DOHH2 (cell line): ENCODE results near the gene SMIM44.

Source experiments
- H3F3A ChIP-seq: fragments of 200-600 bp; sonication (generic), shearing (Covaris generic); 2 replicates; pipeline ENCODE4 v1.6.0; 2016; ENCODE audit warnings: antibody characterized with exemption, mild to moderate bottlenecking; ENCODE audit not compliant: control insufficient read depth, insufficient read depth
- H3K27ac ChIP-seq: fragments of 200-600 bp; sonication (generic); 2 replicates; pipeline ENCODE4 v1.5.1; 2014; ENCODE audit warnings: low read depth, mild to moderate bottlenecking, low read length, moderate library complexity
- H3K27me3 ChIP-seq: fragments of 200-600 bp; sonication (generic); 2 replicates; pipeline ENCODE4 v1.6.1; 2014; ENCODE audit warnings: mild to moderate bottlenecking, low read length, mixed read lengths; ENCODE audit not compliant: control insufficient read depth
- H3K36me3 ChIP-seq: fragments of 200-600 bp; sonication (generic); 2 replicates; pipeline ENCODE4 v1.6.1; 2014; ENCODE audit warnings: mild to moderate bottlenecking, low read length, moderate library complexity, mixed read lengths; ENCODE audit not compliant: control insufficient read depth
- H3K4me1 ChIP-seq: fragments of 200-600 bp; sonication (generic); 2 replicates; pipeline ENCODE4 v1.6.1; 2014; ENCODE audit warnings: mild to moderate bottlenecking, low read length, mixed read lengths; ENCODE audit not compliant: control insufficient read depth
- H3K4me2 ChIP-seq: fragments of 200-600 bp; sonication (generic); 2 replicates; pipeline ENCODE4 v1.6.0; 2014; ENCODE audit warnings: mild to moderate bottlenecking, low read length, moderate library complexity
- H3K4me3 ChIP-seq: fragments of 200-600 bp; sonication (generic); 2 replicates; pipeline ENCODE4 v1.5.1; 2014; ENCODE audit warnings: mild to moderate bottlenecking, low read length, mixed read lengths
- H3K79me2 ChIP-seq: fragments of 200-600 bp; sonication (generic); 2 replicates; pipeline ENCODE4 v1.6.1; 2014; ENCODE audit warnings: mild to moderate bottlenecking, low read length, mixed read lengths; ENCODE audit not compliant: control insufficient read depth
- H3K9me2 ChIP-seq: fragments of 200-600 bp; sonication (generic); replicated peaks from 2 replicates; pipeline ENCODE4 v1.6.1; 2014; ENCODE audit warnings: mild to moderate bottlenecking, low read length, mixed read lengths; ENCODE audit not compliant: control insufficient read depth
- H3K9me3 ChIP-seq: fragments of 200-600 bp; sonication (generic); 2 replicates; pipeline ENCODE4 v1.6.1; 2014; ENCODE audit warnings: antibody characterized with exemption, low read length, mixed read lengths; ENCODE audit not compliant: control insufficient read depth, insufficient read depth
- H4K20me1 ChIP-seq: fragments of 200-600 bp; sonication (generic); 2 replicates; pipeline ENCODE4 v1.6.0; 2014; ENCODE audit warnings: low read depth, mild to moderate bottlenecking, antibody characterized with exemption, low read length, moderate library complexity; ENCODE audit not compliant: control insufficient read depth, insufficient read depth
- EZH2phosphoT487 ChIP-seq: fragments of 200-600 bp; sonication (generic); IDR thresholded peaks from 2 replicates; pipeline ENCODE4 v1.6.1; 2017; ENCODE audit warnings: borderline replicate concordance, mild to moderate bottlenecking, antibody characterized with exemption, low read length, moderate library complexity, mixed read lengths
- TF ChIP-seq, protein P1 (sequence below): fragments of 200-600 bp; sonication (generic); IDR thresholded peaks from one replicate; pipeline ENCODE4 v1.5.1; 2014; ENCODE audit warnings: antibody characterized with exemption, mild to moderate bottlenecking, low read depth, low read length; ENCODE audit not compliant: poor library complexity, severe bottlenecking

SMIM44 gene

GRCh38 chr19:3463714-3464586 lies 19.3 kb downstream of the SMIM44 start:
- H3K4me2 ChIP-seq = no peak overlapping the region
- H3K9me3 ChIP-seq = 0 out of 2 replicates have a peak, but pooled peaks cover 2% of the 10 kb centered on the region
- no peaks in the 10 kb centered on the region for H3K27me3 ChIP-seq
- no peaks in the 10 kb centered on the region for H3K36me3 ChIP-seq
- H4K20me1 ChIP-seq = no peaks in the 10 kb centered on the region
- no peaks in the 10 kb centered on the region for H3F3A ChIP-seq
- H3K27ac ChIP-seq = no peak overlapping the region
- no peaks in the 10 kb centered on the region for H3K9me2 ChIP-seq
- TF ChIP-seq, protein P1, sequence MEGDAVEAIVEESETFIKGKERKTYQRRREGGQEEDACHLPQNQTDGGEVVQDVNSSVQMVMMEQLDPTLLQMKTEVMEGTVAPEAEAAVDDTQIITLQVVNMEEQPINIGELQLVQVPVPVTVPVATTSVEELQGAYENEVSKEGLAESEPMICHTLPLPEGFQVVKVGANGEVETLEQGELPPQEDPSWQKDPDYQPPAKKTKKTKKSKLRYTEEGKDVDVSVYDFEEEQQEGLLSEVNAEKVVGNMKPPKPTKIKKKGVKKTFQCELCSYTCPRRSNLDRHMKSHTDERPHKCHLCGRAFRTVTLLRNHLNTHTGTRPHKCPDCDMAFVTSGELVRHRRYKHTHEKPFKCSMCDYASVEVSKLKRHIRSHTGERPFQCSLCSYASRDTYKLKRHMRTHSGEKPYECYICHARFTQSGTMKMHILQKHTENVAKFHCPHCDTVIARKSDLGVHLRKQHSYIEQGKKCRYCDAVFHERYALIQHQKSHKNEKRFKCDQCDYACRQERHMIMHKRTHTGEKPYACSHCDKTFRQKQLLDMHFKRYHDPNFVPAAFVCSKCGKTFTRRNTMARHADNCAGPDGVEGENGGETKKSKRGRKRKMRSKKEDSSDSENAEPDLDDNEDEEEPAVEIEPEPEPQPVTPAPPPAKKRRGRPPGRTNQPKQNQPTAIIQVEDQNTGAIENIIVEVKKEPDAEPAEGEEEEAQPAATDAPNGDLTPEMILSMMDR = no peak
- TF ChIP-seq EZH2phosphoT487 = no peak
- no peaks in the 10 kb centered on the region for H3K79me2 ChIP-seq
- no peaks in the 10 kb centered on the region for H3K4me1 ChIP-seq
- no peak overlapping the region for H3K4me3 ChIP-seq

- no peak overlapping the region for H3K4me2 ChIP-seq
- H4K20me1 ChIP-seq = no peaks in the 10 kb centered on the region
- no peak overlapping the region for H3K4me3 ChIP-seq
- no peaks in the 10 kb centered on the region for H3K27me3 ChIP-seq
- H3K9me3 ChIP-seq = 0 out of 2 replicates have a peak, but pooled peaks cover 2% of the 10 kb centered on the region
- no peaks in the 10 kb centered on the region for H3K9me2 ChIP-seq
- no peaks in the 10 kb centered on the region for H3K4me1 ChIP-seq
- H3K27ac ChIP-seq = no peak overlapping the region
- no peaks in the 10 kb centered on the region for H3K79me2 ChIP-seq
- TF ChIP-seq, protein P1 = no peak
- TF ChIP-seq EZH2phosphoT487 = no peak
- H3F3A ChIP-seq = no peaks in the 10 kb centered on the region
- no peaks in the 10 kb centered on the region for H3K36me3 ChIP-seq
Observed at GRCh38 chr19:3462991-3463713, 20.1 kb downstream of the SMIM44 start.

- no peak overlapping the region for H3K4me3 ChIP-seq
- no peak overlapping the region for H3K27ac ChIP-seq
- H3K4me2 ChIP-seq = no peak overlapping the region
- no peaks in the 10 kb centered on the region for H4K20me1 ChIP-seq
- no peaks in the 10 kb centered on the region for H3K79me2 ChIP-seq
- no peak for TF ChIP-seq EZH2phosphoT487
- TF ChIP-seq, protein P1 = no peak
- H3K9me3 ChIP-seq = no peaks in the 10 kb centered on the region
- H3K4me1 ChIP-seq = no peaks in the 10 kb centered on the region
- H3F3A ChIP-seq = no peaks in the 10 kb centered on the region
- H3K27me3 ChIP-seq = no peaks in the 10 kb centered on the region
- no peaks in the 10 kb centered on the region for H3K36me3 ChIP-seq
- H3K9me2 ChIP-seq = no peaks in the 10 kb centered on the region
Observed at GRCh38 chr19:3459965-3460582, 23.2 kb downstream of the SMIM44 start.
